DOHH2 (cell line): Measurements from ENCODE around the gene POLR1C.
A peak's percentile ranks its signal among the peaks of the same experiment; 100 is the strongest.

Source experiments
- H3F3A ChIP-seq: fragments of 200-600 bp; sonication (generic), shearing (Covaris generic); 2 replicates; pipeline ENCODE4 v1.6.0; 2016; ENCODE audit warnings: antibody characterized with exemption, mild to moderate bottlenecking; ENCODE audit not compliant: control insufficient read depth, insufficient read depth
- H3K27ac ChIP-seq: fragments of 200-600 bp; sonication (generic); 2 replicates; pipeline ENCODE4 v1.5.1; 2014; ENCODE audit warnings: low read depth, mild to moderate bottlenecking, low read length, moderate library complexity
- H3K27me3 ChIP-seq: fragments of 200-600 bp; sonication (generic); 2 replicates; pipeline ENCODE4 v1.6.1; 2014; ENCODE audit warnings: mild to moderate bottlenecking, low read length, mixed read lengths; ENCODE audit not compliant: control insufficient read depth
- H3K36me3 ChIP-seq: fragments of 200-600 bp; sonication (generic); 2 replicates; pipeline ENCODE4 v1.6.1; 2014; ENCODE audit warnings: mild to moderate bottlenecking, low read length, moderate library complexity, mixed read lengths; ENCODE audit not compliant: control insufficient read depth
- H3K4me1 ChIP-seq: fragments of 200-600 bp; sonication (generic); 2 replicates; pipeline ENCODE4 v1.6.1; 2014; ENCODE audit warnings: mild to moderate bottlenecking, low read length, mixed read lengths; ENCODE audit not compliant: control insufficient read depth
- H3K4me2 ChIP-seq: fragments of 200-600 bp; sonication (generic); 2 replicates; pipeline ENCODE4 v1.6.0; 2014; ENCODE audit warnings: mild to moderate bottlenecking, low read length, moderate library complexity
- H3K4me3 ChIP-seq: fragments of 200-600 bp; sonication (generic); 2 replicates; pipeline ENCODE4 v1.5.1; 2014; ENCODE audit warnings: mild to moderate bottlenecking, low read length, mixed read lengths
- H3K79me2 ChIP-seq: fragments of 200-600 bp; sonication (generic); 2 replicates; pipeline ENCODE4 v1.6.1; 2014; ENCODE audit warnings: mild to moderate bottlenecking, low read length, mixed read lengths; ENCODE audit not compliant: control insufficient read depth
- H3K9me2 ChIP-seq: fragments of 200-600 bp; sonication (generic); replicated peaks from 2 replicates; pipeline ENCODE4 v1.6.1; 2014; ENCODE audit warnings: mild to moderate bottlenecking, low read length, mixed read lengths; ENCODE audit not compliant: control insufficient read depth
- H3K9me3 ChIP-seq: fragments of 200-600 bp; sonication (generic); 2 replicates; pipeline ENCODE4 v1.6.1; 2014; ENCODE audit warnings: antibody characterized with exemption, low read length, mixed read lengths; ENCODE audit not compliant: control insufficient read depth, insufficient read depth
- H4K20me1 ChIP-seq: fragments of 200-600 bp; sonication (generic); 2 replicates; pipeline ENCODE4 v1.6.0; 2014; ENCODE audit warnings: low read depth, mild to moderate bottlenecking, antibody characterized with exemption, low read length, moderate library complexity; ENCODE audit not compliant: control insufficient read depth, insufficient read depth
- CTCF ChIP-seq: fragments of 200-600 bp; sonication (generic); IDR thresholded peaks from one replicate; pipeline ENCODE4 v1.5.1; 2014; ENCODE audit warnings: antibody characterized with exemption, mild to moderate bottlenecking, low read depth, low read length; ENCODE audit not compliant: poor library complexity, severe bottlenecking
- EZH2phosphoT487 ChIP-seq: fragments of 200-600 bp; sonication (generic); IDR thresholded peaks from 2 replicates; pipeline ENCODE4 v1.6.1; 2017; ENCODE audit warnings: borderline replicate concordance, mild to moderate bottlenecking, antibody characterized with exemption, low read length, moderate library complexity, mixed read lengths

POLR1C gene

GRCh38 chr6:43477235-43478007 lies 39.5 kb upstream of the POLR1C start, which contains the start of gene TJAP1:
TJAP1 (plus strand) TSS chr6:43477570; CDS start chr6:43499002, 21,432 bp downstream.
- Histone ChIP-seq H3F3A (peaks cover 2% of the 10 kb centered on the region; the same call in 1 of the 2 replicates), H3K9me3 (no peaks in the 10 kb centered on the region), H3K4me1 (peaks cover 20% of the 10 kb centered on the region), H3K4me3 (peak within 1 kb of the TSS; percentile 78), H3K27me3 (no peaks in the 10 kb centered on the region), H3K4me2 (peak within 1 kb of the TSS; percentile 84), H3K36me3 (no peaks in the 10 kb centered on the region), H3K9me2 (no peaks in the 10 kb centered on the region), H3K79me2 (peaks cover 46% of the 10 kb centered on the region), H3K27ac (0 out of 2 replicates have a peak within 1 kb of the TSS, but pooled peaks have one; percentile 11), H4K20me1 (no peaks in the 10 kb centered on the region; the same call in 1 of the 2 replicates)
- TF ChIP-seq EZH2phosphoT487 (no peak), CTCF (no peak)

- H3K4me2 ChIP-seq: peak overlapping the region; percentile 84
- H3K36me3 ChIP-seq: no peaks in the 10 kb centered on the region
- H3K9me3 ChIP-seq: no peaks in the 10 kb centered on the region
- no peaks in the 10 kb centered on the region for H3K27me3 ChIP-seq
- peaks cover 2% of the 10 kb centered on the region; the same call in 1 of the 2 replicates for H3F3A ChIP-seq
- no peaks in the 10 kb centered on the region for H3K9me2 ChIP-seq
- no peak overlapping the region for H3K27ac ChIP-seq
- TF ChIP-seq CTCF (no peak), EZH2phosphoT487 (no peak)
- H3K4me3 ChIP-seq: peak overlapping the region; percentile 78
- H3K4me1 ChIP-seq: peaks cover 20% of the 10 kb centered on the region
- H3K79me2 ChIP-seq: peaks cover 51% of the 10 kb centered on the region
- H4K20me1 ChIP-seq: no peaks in the 10 kb centered on the region; the same call in 1 of the 2 replicates
These were observed 38.9 kb upstream of the POLR1C start for GRCh38 chr6:43478008-43478372.

GRCh38 chr6:43481075-43481474 lies 35.8 kb upstream of the POLR1C start:
- no peaks in the 10 kb centered on the region for H3K9me3 ChIP-seq
- peaks cover 67% of the 10 kb centered on the region for H3K79me2 ChIP-seq
- H3K9me2 ChIP-seq: no peaks in the 10 kb centered on the region
- H3K27ac ChIP-seq: no peak overlapping the region
- no peaks in the 10 kb centered on the region; the same call in 1 of the 2 replicates for H4K20me1 ChIP-seq
- no peak overlapping the region for H3K4me3 ChIP-seq
- no peaks in the 10 kb centered on the region for H3K27me3 ChIP-seq
- no peak overlapping the region for H3K4me2 ChIP-seq
- peaks cover 20% of the 10 kb centered on the region for H3K4me1 ChIP-seq
- TF ChIP-seq CTCF (no peak), EZH2phosphoT487 (no peak)
- peaks cover 2% of the 10 kb centered on the region; the same call in 1 of the 2 replicates for H3F3A ChIP-seq
- H3K36me3 ChIP-seq: no peaks in the 10 kb centered on the region
